Panc1 (cell line): ENCODE measurements around the gene RGL4. TPM values are rescaled to one million over a fixed set of nuclear protein-coding genes. Genes with fewer than 3 reads are reported as not detected.
"Not testable (repeated sequence)": the region's sequence is repeated elsewhere in the genome, so short reads cannot be mapped to it uniquely, and the experiment has no call there.

Experiments used
- ATAC-seq: fragments of 200-7000 bp; cut with Tn5 transposase; 2 replicates; pipeline ENCODE4 v1.9.1; 2020; ENCODE audit warnings: mild to moderate bottlenecking, moderate library complexity
- BruUV-seq: library from RNA; stranded (reverse); fragments of 400-500 nt; replicated peaks from 2 replicates; lab custom pipeline; 2021; lab: Mats Ljungman, UMichigan
- CTCF ChIA-PET: fragments of 300-600 bp; sonication (Branson Sonifier 250); formaldehyde crosslinking; loops from one replicate; lab custom pipeline; 2022; ENCODE audit warnings: antibody characterized with exemption; lab: Charles Lee
- POLR2A ChIA-PET: fragments of 300-600 bp; sonication (Branson Sonifier 250); formaldehyde crosslinking; loops from one replicate; lab custom pipeline; 2022; ENCODE audit warnings: antibody characterized with exemption; lab: Charles Lee
- DNase-seq: peaks from one replicate; pipeline ENCODE4 v3.0.0-alpha.2; 2010; ENCODE audit warnings: low read depth, low spot score
- H3K27ac ChIP-seq: 2 replicates; pipeline ENCODE4 v1.5.1; 2011; ENCODE audit warnings: mild to moderate bottlenecking, low read length, inconsistent platforms
- H3K27me3 ChIP-seq: fragments of 200-500 bp; sonication (Bioruptor generic); 2 replicates; pipeline ENCODE4 v1.6.0; 2014; ENCODE audit warnings: low read length, inconsistent platforms; ENCODE audit not compliant: control insufficient read depth, insufficient read depth
- H3K36me3 ChIP-seq: fragments of 200-500 bp; sonication (Bioruptor generic); 2 replicates; pipeline ENCODE4 v1.5.1; 2014; ENCODE audit warnings: inconsistent platforms, mild to moderate bottlenecking, low read length, moderate library complexity; ENCODE audit not compliant: control insufficient read depth, insufficient read depth
- H3K4me1 ChIP-seq: 2 replicates; pipeline ENCODE4 v1.5.1; 2011; ENCODE audit warnings: inconsistent platforms, mild to moderate bottlenecking, low read length, moderate library complexity; ENCODE audit not compliant: control insufficient read depth, insufficient read depth
- H3K4me3 ChIP-seq, 2 experiments: 2 replicates each; pipeline ENCODE4 v1.5.1; 2011 to 2012; ENCODE audit warnings: low read depth in 2 of 2, low read length in 2 of 2, mild to moderate bottlenecking in 2 of 2, inconsistent platforms in 1 of 2, moderate library complexity in 1 of 2
- H3K9me3 ChIP-seq: fragments of 200-500 bp; sonication (Bioruptor generic); 2 replicates; pipeline ENCODE4 v1.5.1; 2014; ENCODE audit warnings: low read depth, mild to moderate bottlenecking, inconsistent platforms, low read length, moderate library complexity; ENCODE audit not compliant: control insufficient read depth, insufficient read depth
- POLR2AphosphoS5 ChIP-seq: IDR thresholded peaks from 2 replicates; pipeline ENCODE4 v1.6.1; 2012; ENCODE audit warnings: mild to moderate bottlenecking, low read depth, low read length, moderate library complexity
- SIN3A ChIP-seq: IDR thresholded peaks from 2 replicates; pipeline ENCODE4 v1.6.1; 2012; ENCODE audit warnings: low read depth, mild to moderate bottlenecking, low read length, moderate library complexity, borderline replicate concordance; ENCODE audit not compliant: insufficient read depth
- in situ Hi-C: cut with HindIII; loops from 2 replicates; pipeline ENCODE4 v1.10.0; 2016; ENCODE audit warnings: low sequenced_read_pairs, low pct_unique_long_range_greater_than_20kb
- intact Hi-C: fragments of 100-400 bp; cut with micrococcal nuclease; formaldehyde crosslinking; loops from one replicate; pipeline ENCODE4 v1.10.0; 2022; ENCODE audit not compliant: unreplicated experiment
- total RNA-seq: library from RNA; stranded (reverse); gene quantifications from one replicate; pipeline ENCODE4 v1.2.1, GENCODE V29; 2021; ENCODE audit not compliant: unreplicated experiment
- TF ChIP-seq, protein P1 (sequence below): fragments of 450-650 bp; IDR thresholded peaks from 2 replicates; pipeline ENCODE4 v1.5.1; 2017; ENCODE audit warnings: mild to moderate bottlenecking
- TF ChIP-seq, protein P2 (sequence below), 2 experiments: IDR thresholded peaks; 2 replicates each; pipeline ENCODE4 v1.6.1; 2011 to 2012; ENCODE audit warnings: low read depth in 2 of 2, control low read depth in 1 of 2, low read length in 1 of 2, mild to moderate bottlenecking in 1 of 2, moderate library complexity in 1 of 2; ENCODE audit not compliant: insufficient read depth in 1 of 2

The RGL4 gene
- total RNA-seq, 1 experiment from 2014 or later = not detected

DNA sequence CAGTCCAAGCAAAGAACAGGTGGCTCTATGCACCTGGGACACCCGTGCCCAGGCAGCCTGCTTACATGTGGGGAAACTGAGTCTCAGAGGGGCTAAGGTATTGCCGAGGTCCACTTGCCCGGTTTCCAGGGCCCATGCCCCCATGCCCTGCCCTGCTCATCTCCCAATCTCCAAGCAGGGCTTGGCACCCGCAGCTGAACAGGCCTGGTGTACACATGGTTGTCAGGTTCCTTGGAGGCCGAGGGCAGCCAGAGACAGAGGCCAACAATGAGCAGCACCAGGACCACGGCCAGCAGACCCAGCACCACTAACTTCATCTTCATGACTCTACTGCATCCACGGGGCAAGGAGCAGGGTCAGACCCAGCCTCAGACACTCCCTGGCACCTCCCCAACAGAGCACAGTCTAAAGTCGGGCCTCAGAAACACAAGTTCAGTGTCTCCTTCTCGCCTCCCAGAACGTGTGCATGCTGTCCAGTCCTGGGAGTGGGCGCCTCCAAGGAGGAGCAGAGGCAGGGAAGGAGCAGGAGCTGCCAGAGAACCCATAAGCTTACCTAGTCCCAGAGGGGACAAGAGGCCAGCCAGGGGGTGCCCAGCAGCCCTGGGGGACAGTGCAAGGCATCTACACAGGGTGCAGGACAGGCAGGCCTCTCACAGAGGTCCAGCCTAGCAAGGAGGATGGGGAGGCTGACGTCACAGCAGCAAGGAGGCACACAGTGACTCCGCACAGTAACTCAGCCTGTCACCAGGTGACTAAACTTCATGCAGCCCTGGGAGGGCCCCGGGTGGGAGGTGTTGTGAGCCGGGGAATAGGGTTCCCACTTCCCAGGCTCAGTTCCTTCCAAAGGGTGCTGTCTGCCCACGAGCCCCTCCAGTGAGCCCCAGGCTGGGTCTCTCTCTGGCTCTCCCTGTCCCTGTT is 20.2 kb upstream of the RGL4 start:
- CTCF ChIA-PET = no interaction called here

DNA sequence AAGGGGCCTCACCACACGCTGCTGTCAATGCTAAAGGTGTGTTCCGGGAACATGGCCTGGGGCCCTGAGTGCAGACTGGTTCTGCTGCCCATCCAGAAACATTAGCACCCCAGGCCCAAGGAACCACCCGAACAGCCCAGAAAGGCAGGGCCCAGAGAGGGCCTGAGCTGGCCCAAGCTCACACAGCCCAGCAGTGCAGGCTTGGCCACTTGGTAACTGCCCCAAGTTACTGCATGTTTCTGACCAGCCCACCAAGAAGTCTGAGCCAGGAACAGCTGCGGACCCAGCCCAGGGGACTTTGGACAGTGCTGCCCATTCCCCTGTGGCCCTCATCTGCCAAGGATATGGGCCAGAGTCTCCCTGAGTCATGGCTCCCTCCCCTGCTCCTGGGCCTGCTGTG is 19.4 kb upstream of the RGL4 start:
- H3K27me3 ChIP-seq, H3K9me3 ChIP-seq, H3K36me3 ChIP-seq, BruUV-seq, DNase-seq, in situ Hi-C loops, CTCF ChIA-PET, H3K4me3 ChIP-seq, POLR2A ChIA-PET, intact Hi-C loops, H3K27ac ChIP-seq, H3K4me1 ChIP-seq: not testable (repeated sequence)
- ATAC-seq = 0 out of 2 replicates have a peak, but pooled peaks have one; percentile 28

More for the DNA sequence above, 20.2 kb upstream of the RGL4 start:
- in situ Hi-C loops = no loop called here
- POLR2A ChIA-PET = no interaction called here
- no TSS peak for BruUV-seq
- intact Hi-C loops = no loop called here
- no peaks in the 10 kb centered on the region for H3K4me1 ChIP-seq
- no peak overlapping the region for H3K4me3 ChIP-seq
- H3K36me3 ChIP-seq = no peaks in the 10 kb centered on the region
- ATAC-seq (peak; percentile 59; the same call in 1 of the 2 replicates), DNase-seq (no peak)
- H3K27ac ChIP-seq = no peak overlapping the region
- TF ChIP-seq, protein P1, sequence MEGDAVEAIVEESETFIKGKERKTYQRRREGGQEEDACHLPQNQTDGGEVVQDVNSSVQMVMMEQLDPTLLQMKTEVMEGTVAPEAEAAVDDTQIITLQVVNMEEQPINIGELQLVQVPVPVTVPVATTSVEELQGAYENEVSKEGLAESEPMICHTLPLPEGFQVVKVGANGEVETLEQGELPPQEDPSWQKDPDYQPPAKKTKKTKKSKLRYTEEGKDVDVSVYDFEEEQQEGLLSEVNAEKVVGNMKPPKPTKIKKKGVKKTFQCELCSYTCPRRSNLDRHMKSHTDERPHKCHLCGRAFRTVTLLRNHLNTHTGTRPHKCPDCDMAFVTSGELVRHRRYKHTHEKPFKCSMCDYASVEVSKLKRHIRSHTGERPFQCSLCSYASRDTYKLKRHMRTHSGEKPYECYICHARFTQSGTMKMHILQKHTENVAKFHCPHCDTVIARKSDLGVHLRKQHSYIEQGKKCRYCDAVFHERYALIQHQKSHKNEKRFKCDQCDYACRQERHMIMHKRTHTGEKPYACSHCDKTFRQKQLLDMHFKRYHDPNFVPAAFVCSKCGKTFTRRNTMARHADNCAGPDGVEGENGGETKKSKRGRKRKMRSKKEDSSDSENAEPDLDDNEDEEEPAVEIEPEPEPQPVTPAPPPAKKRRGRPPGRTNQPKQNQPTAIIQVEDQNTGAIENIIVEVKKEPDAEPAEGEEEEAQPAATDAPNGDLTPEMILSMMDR = no peak
- TF ChIP-seq SIN3A (no peak), POLR2AphosphoS5 (no peak)
- TF ChIP-seq, protein P2, sequence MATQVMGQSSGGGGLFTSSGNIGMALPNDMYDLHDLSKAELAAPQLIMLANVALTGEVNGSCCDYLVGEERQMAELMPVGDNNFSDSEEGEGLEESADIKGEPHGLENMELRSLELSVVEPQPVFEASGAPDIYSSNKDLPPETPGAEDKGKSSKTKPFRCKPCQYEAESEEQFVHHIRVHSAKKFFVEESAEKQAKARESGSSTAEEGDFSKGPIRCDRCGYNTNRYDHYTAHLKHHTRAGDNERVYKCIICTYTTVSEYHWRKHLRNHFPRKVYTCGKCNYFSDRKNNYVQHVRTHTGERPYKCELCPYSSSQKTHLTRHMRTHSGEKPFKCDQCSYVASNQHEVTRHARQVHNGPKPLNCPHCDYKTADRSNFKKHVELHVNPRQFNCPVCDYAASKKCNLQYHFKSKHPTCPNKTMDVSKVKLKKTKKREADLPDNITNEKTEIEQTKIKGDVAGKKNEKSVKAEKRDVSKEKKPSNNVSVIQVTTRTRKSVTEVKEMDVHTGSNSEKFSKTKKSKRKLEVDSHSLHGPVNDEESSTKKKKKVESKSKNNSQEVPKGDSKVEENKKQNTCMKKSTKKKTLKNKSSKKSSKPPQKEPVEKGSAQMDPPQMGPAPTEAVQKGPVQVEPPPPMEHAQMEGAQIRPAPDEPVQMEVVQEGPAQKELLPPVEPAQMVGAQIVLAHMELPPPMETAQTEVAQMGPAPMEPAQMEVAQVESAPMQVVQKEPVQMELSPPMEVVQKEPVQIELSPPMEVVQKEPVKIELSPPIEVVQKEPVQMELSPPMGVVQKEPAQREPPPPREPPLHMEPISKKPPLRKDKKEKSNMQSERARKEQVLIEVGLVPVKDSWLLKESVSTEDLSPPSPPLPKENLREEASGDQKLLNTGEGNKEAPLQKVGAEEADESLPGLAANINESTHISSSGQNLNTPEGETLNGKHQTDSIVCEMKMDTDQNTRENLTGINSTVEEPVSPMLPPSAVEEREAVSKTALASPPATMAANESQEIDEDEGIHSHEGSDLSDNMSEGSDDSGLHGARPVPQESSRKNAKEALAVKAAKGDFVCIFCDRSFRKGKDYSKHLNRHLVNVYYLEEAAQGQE (IDR thresholded peaks at IDR 0.05; ENCODE audit: insufficient read depth in 1 of 2, low read depth in 2 of 2, low read length in 1 of 2) = peak in 1 of 2 experiments; percentile 42; a peak in 1 of 4 replicates
- no peaks in the 10 kb centered on the region for H3K27me3 ChIP-seq
- no peaks in the 10 kb centered on the region for H3K9me3 ChIP-seq

DNA sequence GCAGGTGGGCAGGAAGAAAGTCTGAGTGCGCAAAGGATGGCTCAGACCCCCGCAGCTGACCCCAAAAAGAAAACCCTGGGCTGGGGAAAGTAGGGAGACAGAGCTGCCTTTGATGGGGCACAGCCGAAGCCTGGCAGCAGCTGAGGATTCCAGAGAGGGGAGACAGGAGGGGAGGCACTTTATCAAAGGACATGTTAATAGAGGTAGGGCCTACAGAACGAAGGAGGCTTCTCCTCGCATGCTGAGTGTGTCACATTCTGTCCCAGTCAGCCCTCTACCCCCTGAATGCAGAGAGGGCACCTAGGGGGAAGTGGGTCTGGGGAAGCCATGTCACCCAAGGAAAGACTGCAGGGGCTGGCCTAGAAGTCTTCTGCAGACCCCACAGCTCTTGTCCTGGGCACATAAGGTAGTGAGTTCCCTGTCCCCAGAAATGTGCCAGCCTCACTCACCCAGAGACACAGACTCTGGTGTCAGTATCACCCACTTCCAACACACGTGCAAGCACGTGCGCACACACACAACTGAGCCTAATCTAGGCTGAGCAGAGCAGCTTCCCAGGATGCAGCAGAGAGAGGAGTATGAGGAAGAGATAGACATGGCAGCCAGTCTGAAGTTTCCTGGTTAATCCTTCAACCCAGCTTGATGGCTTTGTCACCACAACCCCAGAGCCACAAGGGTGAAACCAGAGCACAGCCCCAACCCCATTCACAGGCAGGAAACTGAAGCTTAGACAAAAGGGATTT is 18.3 kb upstream of the RGL4 start:
- DNase-seq, H3K4me3 ChIP-seq, H3K27me3 ChIP-seq, H3K27ac ChIP-seq, H3K4me1 ChIP-seq, in situ Hi-C loops, ATAC-seq, intact Hi-C loops, CTCF ChIA-PET, H3K9me3 ChIP-seq, H3K36me3 ChIP-seq, BruUV-seq: not testable (repeated sequence)
- POLR2A ChIA-PET = interaction anchor here (0.7 kb wide), 1 partner anchor 11 kb away, joined by 3 read pairs; no protein-coding TSS in a partner anchor
